K562 (cell line): ENCODE measurements around the gene NUP205.

Experiments
- ADNP ChIP-seq: fragments of 200-800 bp; sonication (Bioruptor generic); IDR thresholded peaks from 2 replicates; pipeline ENCODE4 v1.6.1; 2016; ENCODE audit warnings: missing genetic modification characterization, missing compliant biosample characterization
- CHD2 ChIP-seq: IDR thresholded peaks from 2 replicates; pipeline ENCODE4 v1.6.1; 2011; ENCODE audit warnings: low read depth, low read length
- JUN ChIP-seq, 2 experiments: sonication (generic) in 1 of 2; formaldehyde crosslinking in 1 of 2; IDR thresholded peaks; 2 replicates each; pipeline versions ENCODE4 v1.6.1 to v1.8.0; 2012 to 2022; ENCODE audit warnings: borderline replicate concordance in 2 of 2, mild to moderate bottlenecking in 2 of 2, improper control_type of control experiment in 1 of 2, low read depth in 1 of 2, low read length in 1 of 2, missing genetic modification reagents in 1 of 2
- NBN ChIP-seq: fragments of 450-650 bp; IDR thresholded peaks from 2 replicates; pipeline ENCODE4 v1.6.1; 2016; ENCODE audit warnings: low read depth, mild to moderate bottlenecking
- SMARCE1 ChIP-seq: fragments of 450-650 bp; IDR thresholded peaks from 2 replicates; pipeline ENCODE4 v1.7.1; 2016; ENCODE audit warnings: mild to moderate bottlenecking
- SPI1 ChIP-seq: IDR thresholded peaks from 2 replicates; pipeline ENCODE4 v1.6.1; 2011; ENCODE audit warnings: low read depth, low read length, control low read depth, borderline replicate concordance
- TCF7 ChIP-seq: sonication (generic); IDR thresholded peaks from 2 replicates; pipeline ENCODE4 v1.6.1; 2016; ENCODE audit warnings: antibody characterized with exemption, borderline replicate concordance
- THRAP3 ChIP-seq: fragments of 450-650 bp; IDR thresholded peaks from 2 replicates; pipeline ENCODE4 v1.6.1; 2016; ENCODE audit warnings: mild to moderate bottlenecking, inconsistent platforms, borderline replicate concordance
- TF ChIP-seq, protein P1 (sequence below), 3 experiments: IDR thresholded peaks in 2 of 3; conservative IDR thresholded peaks in 1 of 3; 2 replicates each; pipeline ENCODE4 v1.5.1; 2011 to 2012; ENCODE audit warnings: low read length in 3 of 3, mild to moderate bottlenecking in 3 of 3, control low read depth in 2 of 3, improper control_type of control experiment in 1 of 3, inconsistent platforms in 1 of 3, low read depth in 1 of 3, mixed read lengths in 1 of 3, moderate library complexity in 1 of 3; ENCODE audit not compliant: insufficient read depth in 2 of 3

DNA sequence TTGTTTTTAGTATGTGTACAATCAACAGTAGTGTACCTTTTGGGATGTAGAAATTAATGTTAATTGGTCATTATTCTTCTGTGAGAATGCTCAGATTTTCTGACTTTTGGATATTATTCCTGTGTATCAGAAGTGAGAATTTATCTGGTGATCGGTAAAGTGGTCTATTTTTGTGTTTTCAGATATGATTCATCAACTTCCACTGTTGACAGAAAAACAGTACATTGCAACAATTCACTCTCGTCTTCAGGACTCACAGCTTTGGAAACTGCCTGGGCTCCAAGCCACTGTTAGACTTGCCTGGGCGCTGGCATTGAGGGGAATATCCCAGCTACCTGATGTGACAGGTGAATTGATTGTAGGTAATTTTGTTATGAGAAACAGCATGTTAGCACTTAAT lies 20.9 kb downstream of the NUP205 start:
- TF ChIP-seq SPI1 (no peak), THRAP3 (no peak), SMARCE1 (no peak), NBN (no peak), TCF7 (no peak), CHD2 (no peak), ADNP (tag) (no peak), JUN (IDR thresholded peaks at IDR 0.05; ENCODE audit: borderline replicate concordance, low read depth, low read length) (no peak), JUN (CRISPR knock-in tag; IDR thresholded peaks at IDR 0.05; ENCODE audit: borderline replicate concordance) (no peak)
- TF ChIP-seq, protein P1, sequence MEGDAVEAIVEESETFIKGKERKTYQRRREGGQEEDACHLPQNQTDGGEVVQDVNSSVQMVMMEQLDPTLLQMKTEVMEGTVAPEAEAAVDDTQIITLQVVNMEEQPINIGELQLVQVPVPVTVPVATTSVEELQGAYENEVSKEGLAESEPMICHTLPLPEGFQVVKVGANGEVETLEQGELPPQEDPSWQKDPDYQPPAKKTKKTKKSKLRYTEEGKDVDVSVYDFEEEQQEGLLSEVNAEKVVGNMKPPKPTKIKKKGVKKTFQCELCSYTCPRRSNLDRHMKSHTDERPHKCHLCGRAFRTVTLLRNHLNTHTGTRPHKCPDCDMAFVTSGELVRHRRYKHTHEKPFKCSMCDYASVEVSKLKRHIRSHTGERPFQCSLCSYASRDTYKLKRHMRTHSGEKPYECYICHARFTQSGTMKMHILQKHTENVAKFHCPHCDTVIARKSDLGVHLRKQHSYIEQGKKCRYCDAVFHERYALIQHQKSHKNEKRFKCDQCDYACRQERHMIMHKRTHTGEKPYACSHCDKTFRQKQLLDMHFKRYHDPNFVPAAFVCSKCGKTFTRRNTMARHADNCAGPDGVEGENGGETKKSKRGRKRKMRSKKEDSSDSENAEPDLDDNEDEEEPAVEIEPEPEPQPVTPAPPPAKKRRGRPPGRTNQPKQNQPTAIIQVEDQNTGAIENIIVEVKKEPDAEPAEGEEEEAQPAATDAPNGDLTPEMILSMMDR (IDR thresholded peaks at IDR 0.05 in 2 of 3, conservative IDR thresholded peaks at IDR 0.05 in 1 of 3; ENCODE audit: insufficient read depth in 2 of 3, low read depth in 1 of 3, low read length in 3 of 3) = no peak
